IPS-15b (cell line): ENCODE measurements around the gene ANKRD23.
"Not testable (repeated sequence)": the region's sequence is repeated elsewhere in the genome, so short reads cannot be mapped to it uniquely, and the experiment has no call there.

Experiments used
- H3K27me3 ChIP-seq: one replicate; pipeline ENCODE4 v1.6.1; 2013; ENCODE audit warnings: low read length; ENCODE audit not compliant: control insufficient read depth, insufficient read depth
- H3K36me3 ChIP-seq: one replicate; pipeline ENCODE4 v1.6.1; 2013; ENCODE audit warnings: low read length; ENCODE audit not compliant: control insufficient read depth, insufficient read depth
- H3K4me1 ChIP-seq: one replicate; pipeline ENCODE4 v1.6.1; 2013; ENCODE audit warnings: mild to moderate bottlenecking, low read length; ENCODE audit not compliant: control insufficient read depth, insufficient read depth
- H3K4me3 ChIP-seq: one replicate; pipeline ENCODE4 v1.5.1; 2013; ENCODE audit warnings: low read depth, low read length
- H3K9ac ChIP-seq: one replicate; pipeline ENCODE4 v1.6.1; 2013; ENCODE audit warnings: low read depth, mild to moderate bottlenecking, low read length
- H3K9me3 ChIP-seq: one replicate; pipeline ENCODE4 v1.6.1; 2013; ENCODE audit warnings: mild to moderate bottlenecking, low read length; ENCODE audit not compliant: control insufficient read depth, insufficient read depth

The ANKRD23 gene

DNA sequence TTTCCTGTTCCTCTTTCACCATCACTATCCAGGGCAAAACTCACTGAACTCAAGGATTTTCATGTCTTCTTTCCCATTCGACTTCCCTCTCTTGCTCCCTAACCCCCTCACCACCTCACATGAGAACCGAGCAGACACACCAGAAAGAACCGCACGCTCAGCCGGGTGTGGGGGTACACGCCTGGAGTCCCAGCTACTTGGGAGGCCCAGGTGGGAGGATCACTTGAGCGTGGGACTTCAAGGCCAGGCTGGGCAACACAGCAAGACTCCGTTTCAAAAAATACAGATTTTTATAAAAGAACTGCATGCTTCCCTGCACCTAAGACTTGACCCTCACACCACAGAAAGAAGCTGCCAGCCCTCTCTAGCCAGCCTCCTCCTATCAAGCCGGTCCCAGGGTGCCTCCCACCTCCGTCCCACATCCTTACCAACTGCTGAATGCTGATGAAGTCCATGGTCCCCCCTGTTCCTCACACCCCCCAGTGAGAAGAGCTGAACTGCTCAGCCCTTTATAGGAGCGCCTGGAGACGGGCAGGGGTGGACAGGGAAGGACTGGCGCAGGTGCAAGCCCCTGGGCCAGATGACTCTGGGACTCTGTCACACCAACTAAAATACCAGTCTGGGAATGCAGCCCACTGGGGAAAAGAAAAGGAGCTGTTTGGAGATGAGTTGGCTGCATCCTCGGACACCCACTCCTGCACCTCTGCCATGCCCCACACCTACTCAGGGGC is at the start of gene ANKRD23:
Gene ANKRD23, minus strand, starts transcription at position 484 of the 731 bp plus-strand sequence. Its CDS starts 29 bp downstream, at position 455.
- Histone ChIP-seq H3K36me3 (peaks cover 14% of the 10 kb centered on the region), H3K9ac (no peak within 1 kb of the TSS), H3K9me3 (no peaks in the 10 kb centered on the region), H3K4me3 (no peak within 1 kb of the TSS), H3K27me3 (no peaks in the 10 kb centered on the region), H3K4me1 (no peaks in the 10 kb centered on the region)

- Histone ChIP-seq H3K27me3 (no peaks in the 10 kb centered on the region), H3K4me3 (no peak overlapping the region), H3K36me3 (no peaks in the 10 kb centered on the region), H3K9ac (no peak overlapping the region), H3K4me1 (no peaks in the 10 kb centered on the region), H3K9me3 (no peaks in the 10 kb centered on the region)
These were observed 47.9 kb upstream of the ANKRD23 start for GRCh38 chr2:96891591-96892333.

DNA sequence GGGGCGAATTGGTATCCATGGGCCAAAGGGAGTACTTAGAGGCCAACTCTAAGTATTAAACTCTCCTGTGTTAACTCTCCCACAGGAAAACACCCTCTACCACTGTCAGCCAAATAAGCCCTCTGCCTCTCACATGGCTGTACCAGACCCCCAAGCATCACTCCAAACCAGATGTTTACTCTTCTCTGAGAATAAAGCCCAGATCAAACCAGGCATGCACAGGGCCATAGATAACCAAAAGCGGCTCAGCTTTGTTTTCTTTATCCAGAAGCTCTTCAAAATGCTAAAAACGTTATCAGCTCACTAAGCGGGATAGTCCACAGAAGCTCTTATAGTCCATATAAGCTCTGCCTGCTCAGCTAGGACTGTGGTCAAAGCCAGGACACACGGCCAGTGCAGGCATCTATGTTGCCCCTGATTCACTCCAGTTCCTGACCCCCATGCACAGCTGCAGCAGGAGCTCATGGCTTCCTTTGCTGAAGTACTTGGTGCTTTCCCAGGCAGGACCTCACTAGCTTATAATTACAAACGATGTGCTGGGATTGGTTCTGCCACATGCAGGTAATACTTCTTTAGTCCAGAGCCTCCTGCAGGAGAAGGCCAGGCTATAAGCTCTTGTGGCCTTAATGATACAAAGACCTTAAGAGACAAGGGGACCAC is 47.0 kb upstream of the ANKRD23 start:
- no peak overlapping the region for H3K9ac ChIP-seq
- H3K4me3 ChIP-seq: no peak overlapping the region
- no peaks in the 10 kb centered on the region for H3K36me3 ChIP-seq
- no peaks in the 10 kb centered on the region for H3K9me3 ChIP-seq
- no peaks in the 10 kb centered on the region for H3K27me3 ChIP-seq
- H3K4me1 ChIP-seq: no peaks in the 10 kb centered on the region

DNA sequence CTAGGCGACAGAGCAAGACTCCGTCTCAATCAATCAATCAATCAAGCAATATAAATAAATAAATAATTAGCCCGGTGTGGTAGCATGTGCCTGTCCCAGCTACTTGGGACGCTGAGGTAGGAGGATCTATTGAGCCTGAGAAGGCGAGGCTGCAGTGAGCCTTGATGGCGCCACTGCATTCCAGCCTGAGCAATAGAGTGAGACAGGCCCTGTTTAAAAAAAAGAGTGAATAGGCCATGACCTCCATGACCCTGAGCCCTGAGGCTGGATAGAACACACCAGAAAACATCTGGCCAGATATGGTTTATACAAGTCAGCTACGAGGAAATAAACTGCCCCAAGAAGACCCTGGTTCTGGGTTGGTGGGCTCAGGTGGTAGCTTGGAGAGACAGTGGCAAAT is 46.4 kb upstream of the ANKRD23 start:
- H3K4me1 ChIP-seq: no peaks in the 10 kb centered on the region
- no peaks in the 10 kb centered on the region for H3K9me3 ChIP-seq
- no peaks in the 10 kb centered on the region for H3K36me3 ChIP-seq
- no peaks in the 10 kb centered on the region for H3K27me3 ChIP-seq
- no peak overlapping the region for H3K4me3 ChIP-seq
- H3K9ac ChIP-seq: no peak overlapping the region

DNA sequence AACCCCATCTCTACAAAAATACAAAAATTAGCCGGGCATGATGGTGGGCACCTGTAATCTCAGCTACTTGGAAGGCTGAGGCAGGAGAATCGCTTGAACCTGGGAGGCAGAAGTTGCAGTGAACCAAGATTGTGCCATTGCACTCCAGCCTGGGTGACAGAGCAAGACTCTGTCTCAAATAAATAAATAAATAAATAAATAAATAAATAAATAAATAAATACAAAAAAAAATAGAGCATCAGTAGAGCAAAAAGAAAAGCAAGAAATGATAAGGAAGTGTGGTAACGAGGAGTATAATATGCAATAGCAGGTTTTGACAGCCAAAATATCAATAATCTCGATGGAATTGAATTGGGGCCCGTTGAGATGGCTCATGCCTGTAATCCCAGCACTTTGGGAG is 45.7 kb upstream of the ANKRD23 start:
- not testable (repeated sequence) for H3K36me3 ChIP-seq, H3K4me1 ChIP-seq, H3K4me3 ChIP-seq, H3K9me3 ChIP-seq, H3K27me3 ChIP-seq, H3K9ac ChIP-seq

DNA sequence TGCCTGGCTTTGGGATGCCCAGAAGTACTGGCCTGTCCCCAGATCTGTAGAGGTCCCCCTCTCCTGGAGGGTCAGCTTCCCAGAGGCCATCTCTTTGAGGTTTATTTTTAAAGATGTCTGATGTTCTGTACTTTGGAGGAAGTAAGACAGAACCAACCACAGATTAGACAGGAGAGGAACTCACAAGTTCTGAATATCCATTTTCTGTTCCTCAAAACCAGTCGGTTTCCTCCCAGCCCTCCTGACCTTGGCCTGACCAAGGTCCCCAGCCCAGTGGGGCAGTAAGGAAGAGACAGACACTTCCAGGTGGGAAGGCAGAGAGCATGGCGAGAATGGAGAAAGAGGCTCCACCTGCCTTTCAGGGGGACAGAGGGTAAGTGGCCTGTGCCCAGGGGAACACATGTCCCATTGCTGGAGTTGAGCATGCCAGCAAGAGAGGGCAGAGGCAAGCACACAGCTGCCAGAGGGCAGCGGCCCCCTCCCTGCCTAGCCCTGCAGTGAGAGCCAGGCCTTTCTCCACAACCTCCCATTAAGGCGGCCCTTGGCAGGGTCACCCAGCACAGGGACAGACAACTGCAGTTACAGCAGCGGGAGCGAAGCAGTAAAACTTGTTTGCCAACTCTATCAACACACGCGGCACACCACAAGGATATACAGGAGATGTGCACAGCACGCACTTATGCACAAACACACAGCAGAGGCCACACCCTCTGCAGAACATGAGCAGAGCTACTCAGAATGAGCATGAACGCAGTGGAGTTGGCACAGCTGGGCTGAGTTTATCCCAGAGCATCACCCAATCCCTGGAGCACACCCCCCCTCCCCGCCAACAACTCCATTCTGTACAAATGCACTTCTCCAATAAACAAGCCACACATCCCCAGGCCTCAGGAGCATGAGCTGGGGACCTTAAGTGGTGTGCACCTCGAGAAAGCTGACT is 44.5 kb upstream of the ANKRD23 start:
- Histone ChIP-seq H3K9ac (no peak overlapping the region), H3K4me1 (no peaks in the 10 kb centered on the region), H3K4me3 (no peak overlapping the region)

GRCh38 chr2:96887493-96888012 is 43.7 kb upstream of the ANKRD23 start:
- Histone ChIP-seq H3K27me3 (no peaks in the 10 kb centered on the region), H3K4me3 (no peak overlapping the region), H3K9me3 (no peaks in the 10 kb centered on the region), H3K4me1 (no peaks in the 10 kb centered on the region), H3K9ac (no peak overlapping the region), H3K36me3 (no peaks in the 10 kb centered on the region)

More for the DNA sequence above, 44.5 kb upstream of the ANKRD23 start:
- Histone ChIP-seq H3K9me3 (no peaks in the 10 kb centered on the region), H3K36me3 (no peaks in the 10 kb centered on the region), H3K27me3 (no peaks in the 10 kb centered on the region)

DNA sequence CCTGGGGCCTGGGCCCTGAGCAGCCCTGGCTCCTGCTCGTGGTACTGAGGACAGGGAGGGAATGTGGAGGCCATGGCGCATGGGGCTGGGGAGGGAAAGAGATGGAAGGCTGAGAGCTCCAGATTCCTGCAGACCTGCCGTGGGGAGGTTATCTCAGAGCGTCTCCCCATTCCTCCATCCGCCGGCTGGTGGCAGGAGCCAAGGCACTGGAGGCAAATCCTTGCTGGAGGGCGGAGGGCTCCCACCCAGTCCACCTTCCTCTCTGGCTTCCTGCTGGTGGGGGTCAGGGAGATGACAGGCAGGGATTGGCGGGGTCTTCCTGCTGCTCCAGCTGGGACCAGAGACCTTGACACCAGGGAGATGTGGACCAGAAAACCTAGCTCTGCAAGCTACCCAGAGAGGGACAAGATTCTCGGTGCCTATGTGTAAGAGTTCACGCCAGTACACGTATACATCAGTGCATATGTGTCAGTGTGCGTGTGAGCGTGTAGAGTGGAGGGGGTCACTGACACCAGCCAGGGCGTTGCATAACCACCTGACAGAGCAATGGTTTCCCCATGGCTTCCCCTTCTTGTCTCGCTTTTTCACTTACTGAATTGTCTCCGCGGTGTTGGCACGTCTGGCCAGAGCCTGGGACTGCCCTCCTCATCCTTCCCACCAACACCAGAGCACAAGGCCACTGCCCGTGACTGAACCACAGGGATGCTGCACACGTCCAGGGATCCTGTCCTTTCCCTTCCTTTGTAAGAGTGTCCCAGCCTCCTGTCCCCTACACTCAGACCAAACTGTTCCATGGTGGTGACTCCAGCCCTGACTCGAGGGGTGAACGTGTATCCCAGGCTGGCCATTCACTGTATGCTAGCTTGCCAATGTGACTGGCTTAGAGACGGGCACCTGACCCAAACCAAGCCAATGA is 41.9 kb upstream of the ANKRD23 start:
- H3K36me3 ChIP-seq: no peaks in the 10 kb centered on the region
- H3K27me3 ChIP-seq: no peaks in the 10 kb centered on the region
- H3K4me1 ChIP-seq: peaks cover 13% of the 10 kb centered on the region
- H3K9ac ChIP-seq: no peak overlapping the region
- H3K4me3 ChIP-seq: no peak overlapping the region
- no peaks in the 10 kb centered on the region for H3K9me3 ChIP-seq

DNA sequence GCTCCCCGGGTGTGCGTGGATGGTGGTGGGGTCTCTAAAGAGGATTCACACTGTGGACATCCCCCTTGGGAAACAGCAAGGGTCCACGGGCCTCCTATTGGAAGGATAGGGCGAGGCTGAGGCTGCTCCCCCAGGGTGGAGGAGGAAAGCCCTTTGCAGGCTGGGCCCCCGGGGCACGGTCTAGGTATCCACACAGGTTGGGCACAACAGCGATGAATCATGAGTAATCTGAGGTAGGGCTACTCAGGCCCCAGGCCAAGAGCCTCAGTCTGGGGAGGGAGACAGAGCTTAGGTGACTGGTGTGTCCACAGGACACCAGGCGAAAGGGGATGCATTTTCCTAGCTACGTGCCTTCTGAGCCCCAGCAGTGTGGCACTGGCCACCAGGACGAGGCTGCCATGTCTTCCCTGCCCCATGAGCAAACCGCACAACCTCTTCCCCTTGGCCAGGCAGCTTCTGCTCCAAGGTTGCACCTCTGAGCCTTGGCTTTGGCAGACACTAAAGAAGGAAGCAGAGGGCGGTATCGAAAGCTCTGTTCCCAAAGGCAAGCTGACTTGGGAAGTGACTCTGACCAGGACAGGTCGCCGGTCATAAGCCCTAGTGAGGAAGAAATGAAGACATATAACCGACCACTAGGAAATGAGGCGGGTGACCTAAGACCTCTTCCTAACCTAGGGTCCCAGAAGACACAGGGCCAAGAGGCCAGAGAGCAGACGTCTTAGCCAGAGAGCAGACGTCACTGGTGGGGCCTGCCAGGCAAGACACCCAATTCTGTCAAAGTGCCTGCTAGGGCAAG is 40.7 kb upstream of the ANKRD23 start:
- Histone ChIP-seq H3K9ac (no peak overlapping the region), H3K9me3 (no peaks in the 10 kb centered on the region), H3K4me3 (no peak overlapping the region), H3K4me1 (peaks cover 13% of the 10 kb centered on the region), H3K36me3 (no peaks in the 10 kb centered on the region), H3K27me3 (no peaks in the 10 kb centered on the region)

DNA sequence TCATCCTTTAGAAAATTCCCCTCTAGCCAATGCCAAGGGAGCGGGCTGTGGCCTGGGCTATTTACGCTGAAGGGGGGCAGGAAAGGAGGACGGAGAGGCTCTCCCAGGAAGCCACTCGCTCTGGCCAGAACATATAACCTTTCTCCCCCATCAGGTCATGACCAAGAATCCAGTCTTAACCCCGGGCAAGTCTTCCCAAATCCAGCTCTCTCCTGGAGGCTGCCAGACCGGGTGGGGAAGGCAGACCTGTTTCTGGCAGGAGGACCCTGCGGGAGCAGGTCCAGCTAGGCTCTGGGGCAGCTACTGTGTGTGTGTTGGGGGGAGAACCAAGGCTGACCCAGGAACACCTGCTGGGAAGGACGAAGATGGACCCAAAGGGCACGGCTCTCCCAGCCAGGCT is 39.5 kb upstream of the ANKRD23 start:
- H3K9ac ChIP-seq: no peak overlapping the region
- no peak overlapping the region for H3K4me3 ChIP-seq
- no peaks in the 10 kb centered on the region for H3K27me3 ChIP-seq
- H3K9me3 ChIP-seq: no peaks in the 10 kb centered on the region
- no peaks in the 10 kb centered on the region for H3K36me3 ChIP-seq
- peaks cover 13% of the 10 kb centered on the region for H3K4me1 ChIP-seq
